H9 (cell line): ENCODE data around the gene AOC1. TPM values are rescaled to one million over a fixed set of nuclear protein-coding genes. Genes with fewer than 3 reads are reported as not detected.

Experiments
- DNase-seq: peaks from one replicate; pipeline ENCODE4 v3.0.0-alpha.2; 2017
- H2AFZ ChIP-seq: one replicate; pipeline ENCODE4 v1.6.1; 2013; ENCODE audit warnings: mild to moderate bottlenecking, low read length, control low read depth, moderate library complexity
- H2AK5ac ChIP-seq: 2 replicates; pipeline ENCODE4 v1.6.1; 2013; ENCODE audit warnings: low read length, control low read depth, mixed read lengths; ENCODE audit not compliant: insufficient read length
- H2BK120ac ChIP-seq: one replicate; pipeline ENCODE4 v1.6.1; 2013; ENCODE audit warnings: low read depth, mild to moderate bottlenecking, low read length, control low read depth, inconsistent platforms; ENCODE audit not compliant: poor library complexity, severe bottlenecking
- H2BK12ac ChIP-seq: 2 replicates; pipeline ENCODE4 v1.6.1; 2013; ENCODE audit warnings: low read length, control low read depth, mixed read lengths, low read depth; ENCODE audit not compliant: insufficient read length
- H2BK15ac ChIP-seq: 2 replicates; pipeline ENCODE4 v1.6.1; 2013; ENCODE audit warnings: low read depth, low read length, control low read depth
- H2BK20ac ChIP-seq: one replicate; pipeline ENCODE4 v1.6.1; 2013; ENCODE audit warnings: low read depth, mild to moderate bottlenecking, low read length, control low read depth, inconsistent platforms; ENCODE audit not compliant: poor library complexity, severe bottlenecking
- H2BK5ac ChIP-seq: 2 replicates; pipeline ENCODE4 v1.6.1; 2013; ENCODE audit warnings: low read length, control low read depth, mixed read lengths; ENCODE audit not compliant: insufficient read length
- H3K14ac ChIP-seq: 2 replicates; pipeline ENCODE4 v1.6.1; 2013; ENCODE audit warnings: low read length, control low read depth; ENCODE audit not compliant: insufficient read depth
- H3K18ac ChIP-seq: 2 replicates; pipeline ENCODE4 v1.6.1; 2013; ENCODE audit warnings: low read depth, mild to moderate bottlenecking, mixed read lengths, low read length, control low read depth; ENCODE audit not compliant: insufficient read length
- H3K23ac ChIP-seq: 2 replicates; pipeline ENCODE4 v1.6.1; 2013; ENCODE audit warnings: low read length, control low read depth, mixed read lengths, low read depth; ENCODE audit not compliant: insufficient read length
- H3K23me2 ChIP-seq: 2 replicates; pipeline ENCODE4 v1.6.1; 2013; ENCODE audit warnings: low read depth, mild to moderate bottlenecking, mixed read lengths, low read length, control low read depth; ENCODE audit not compliant: insufficient read length, poor library complexity, severe bottlenecking
- H3K27ac ChIP-seq: 2 replicates; pipeline ENCODE4 v1.5.1; 2013; ENCODE audit warnings: low read length, control low read depth, mixed read lengths, low read depth; ENCODE audit not compliant: insufficient read length
- H3K27me3 ChIP-seq: 2 replicates; pipeline ENCODE4 v1.6.1; 2013; ENCODE audit warnings: low read length, control low read depth, inconsistent platforms; ENCODE audit not compliant: insufficient read depth
- H3K4ac ChIP-seq: 2 replicates; pipeline ENCODE4 v1.6.1; 2013; ENCODE audit warnings: low read depth, mild to moderate bottlenecking, control low read depth, inconsistent platforms, low read length, moderate library complexity
- H3K4me1 ChIP-seq: 2 replicates; pipeline ENCODE4 v1.6.1; 2013; ENCODE audit warnings: low read length, control low read depth, inconsistent platforms; ENCODE audit not compliant: insufficient read depth
- H3K4me2 ChIP-seq: 2 replicates; pipeline ENCODE4 v1.6.1; 2013; ENCODE audit warnings: low read length, control low read depth, mixed read lengths; ENCODE audit not compliant: insufficient read length, insufficient read depth
- H3K56ac ChIP-seq: 2 replicates; pipeline ENCODE4 v1.6.1; 2013; ENCODE audit warnings: low read depth, mild to moderate bottlenecking, mixed read lengths, low read length, control low read depth; ENCODE audit not compliant: insufficient read length
- H3K79me1 ChIP-seq: 2 replicates; pipeline ENCODE4 v1.6.1; 2013; ENCODE audit warnings: low read depth, mild to moderate bottlenecking, moderate library complexity, low read length, control low read depth, inconsistent platforms; ENCODE audit not compliant: insufficient read depth, poor library complexity, severe bottlenecking
- H3K79me2 ChIP-seq: 2 replicates; pipeline ENCODE4 v1.6.1; 2013; ENCODE audit warnings: low read length, control low read depth, inconsistent platforms; ENCODE audit not compliant: insufficient read depth
- H3K9ac ChIP-seq: 2 replicates; pipeline ENCODE4 v1.6.1; 2013; ENCODE audit warnings: low read length, control low read depth, mixed read lengths; ENCODE audit not compliant: insufficient read length; ENCODE audit errors: extremely low read depth
- H3K9me3 ChIP-seq: one replicate; pipeline ENCODE4 v1.6.1; 2013; ENCODE audit warnings: low read depth, low read length, inconsistent platforms; ENCODE audit not compliant: control insufficient read depth
- H3T11ph ChIP-seq: one replicate; pipeline ENCODE4 v1.6.1; 2013; ENCODE audit warnings: mild to moderate bottlenecking, low read length, control low read depth, inconsistent platforms
- H4K20me1 ChIP-seq: one replicate; pipeline ENCODE4 v1.6.1; 2013; ENCODE audit not compliant: control insufficient read depth, insufficient read length, insufficient read depth
- H4K5ac ChIP-seq: 2 replicates; pipeline ENCODE4 v1.6.1; 2013; ENCODE audit warnings: low read depth, mild to moderate bottlenecking, mixed read lengths, low read length, control low read depth; ENCODE audit not compliant: insufficient read length
- H4K8ac ChIP-seq: replicated peaks from 2 replicates; pipeline ENCODE4 v1.6.1; 2013; ENCODE audit warnings: low read length, control low read depth, mixed read lengths, low read depth; ENCODE audit not compliant: insufficient read length
- H4K91ac ChIP-seq: 2 replicates; pipeline ENCODE4 v1.6.1; 2013; ENCODE audit warnings: low read depth, mild to moderate bottlenecking, moderate library complexity, mixed read lengths, low read length, control low read depth; ENCODE audit not compliant: insufficient read length
- H3K27ac Mint-ChIP-seq, 3 experiments: 2 replicates in 2 of 3; 3 replicates in 1 of 3; pipeline ENCODE4 v1.8.0; 2020 to 2021; ENCODE audit warnings: mixed read lengths in 3 of 3, mild to moderate bottlenecking in 1 of 3, moderate library complexity in 1 of 3
- H3K27me3 Mint-ChIP-seq: 2 replicates; pipeline ENCODE4 v1.8.0; 2021; ENCODE audit warnings: low read depth, mild to moderate bottlenecking, moderate library complexity, mixed read lengths
- H3K36me3 Mint-ChIP-seq, 3 experiments: 2 replicates in 2 of 3; 3 replicates in 1 of 3; pipeline ENCODE4 v1.8.0; 2020 to 2021; ENCODE audit warnings: low read depth in 3 of 3, mixed read lengths in 3 of 3; ENCODE audit not compliant: insufficient read depth in 1 of 3
- H3K4me1 Mint-ChIP-seq, 2 experiments: 2 replicates each; pipeline ENCODE4 v1.8.0; 2020; ENCODE audit warnings: mixed read lengths in 2 of 2
- H3K4me3 Mint-ChIP-seq, 2 experiments: 2 replicates in 1 of 2; 3 replicates in 1 of 2; pipeline ENCODE4 v1.8.0; 2020 to 2021; ENCODE audit warnings: mild to moderate bottlenecking in 2 of 2, mixed read lengths in 2 of 2, moderate library complexity in 1 of 2
- H3K9me3 Mint-ChIP-seq, 2 experiments: 2 replicates in 1 of 2; 3 replicates in 1 of 2; pipeline ENCODE4 v1.8.0; 2020; ENCODE audit warnings: mild to moderate bottlenecking in 2 of 2, mixed read lengths in 2 of 2, moderate library complexity in 1 of 2
- CTCF ChIP-seq: fragments of 200-600 bp; sonication (generic); conservative IDR thresholded peaks from 3 replicates; pipeline ENCODE4 v1.8.0; 2021; ENCODE audit warnings: antibody characterized with exemption, mild to moderate bottlenecking
- WGBS: extraction: QIAGEN DNeasy Blood & Tissue Kit; methylation state at CpG from one replicate; pipeline ENCODE4 v1.1.7; 2013; ENCODE audit warnings: missing lambda C conversion rate, low lambda C conversion rate, mixed read lengths; ENCODE audit not compliant: insufficient read length; ENCODE audit errors: extremely low coverage; 5-methylcytosine and 5-hydroxymethylcytosine counted together
- total RNA-seq: library from RNA; stranded (reverse); gene quantifications from 2 replicates; pipeline ENCODE4 v1.2.1, GENCODE V29; 2021

Gene AOC1
- total RNA-seq, 1 experiment from 2014 or later: 0.28 TPM

GRCh38 chr7:150849204-150849775 lies 3.0 kb upstream of the AOC1 start:
- Histone ChIP-seq H3K4ac (no peak overlapping the region), H3K18ac (no peak overlapping the region), H4K91ac (no peak overlapping the region), H3K79me1 (no peaks in the 10 kb centered on the region), H3K9me3 (no peaks in the 10 kb centered on the region), H3K27me3 (no peaks in the 10 kb centered on the region), H2AK5ac (no peak overlapping the region), H3K4me2 (no peak overlapping the region), H3K9ac (no peak overlapping the region), H3K23me2 (no peaks in the 10 kb centered on the region), H3K14ac (no peak overlapping the region), H3K4me1 (no peaks in the 10 kb centered on the region), H3K79me2 (no peaks in the 10 kb centered on the region), H4K5ac (no peak overlapping the region), H3K27ac (no peak overlapping the region), H2BK20ac (no peak overlapping the region), H2BK120ac (no peak overlapping the region), H4K8ac (no peak overlapping the region), H3K23ac (no peak overlapping the region), H2BK5ac (no peak overlapping the region), H2AFZ (no peak overlapping the region), H3T11ph (no peak overlapping the region), H2BK12ac (no peak overlapping the region), H3K56ac (no peak overlapping the region), H4K20me1 (no peaks in the 10 kb centered on the region), H2BK15ac (no peak overlapping the region)
- Mint-ChIP-seq H3K4me3 (no peak overlapping the region), H3K9me3 (no peaks in the 10 kb centered on the region), H3K27me3 (peaks cover 39% of the 10 kb centered on the region), H3K4me1 (peaks cover 4 to 9% of the 10 kb centered on the region in 2 experiments), H3K36me3 (no peaks in the 10 kb centered on the region), H3K27ac (peak overlapping the region in 1 of 3 experiments; percentile 37; a peak in 2 of 7 replicates)
- TF ChIP-seq CTCF: no peak
- DNase-seq: peak; percentile 4
- WGBS: no CpG with 5 or more reads among the region's 10 CpGs
